ENCODE results near the gene CSMD2.

CSMD2 gene

DNA sequence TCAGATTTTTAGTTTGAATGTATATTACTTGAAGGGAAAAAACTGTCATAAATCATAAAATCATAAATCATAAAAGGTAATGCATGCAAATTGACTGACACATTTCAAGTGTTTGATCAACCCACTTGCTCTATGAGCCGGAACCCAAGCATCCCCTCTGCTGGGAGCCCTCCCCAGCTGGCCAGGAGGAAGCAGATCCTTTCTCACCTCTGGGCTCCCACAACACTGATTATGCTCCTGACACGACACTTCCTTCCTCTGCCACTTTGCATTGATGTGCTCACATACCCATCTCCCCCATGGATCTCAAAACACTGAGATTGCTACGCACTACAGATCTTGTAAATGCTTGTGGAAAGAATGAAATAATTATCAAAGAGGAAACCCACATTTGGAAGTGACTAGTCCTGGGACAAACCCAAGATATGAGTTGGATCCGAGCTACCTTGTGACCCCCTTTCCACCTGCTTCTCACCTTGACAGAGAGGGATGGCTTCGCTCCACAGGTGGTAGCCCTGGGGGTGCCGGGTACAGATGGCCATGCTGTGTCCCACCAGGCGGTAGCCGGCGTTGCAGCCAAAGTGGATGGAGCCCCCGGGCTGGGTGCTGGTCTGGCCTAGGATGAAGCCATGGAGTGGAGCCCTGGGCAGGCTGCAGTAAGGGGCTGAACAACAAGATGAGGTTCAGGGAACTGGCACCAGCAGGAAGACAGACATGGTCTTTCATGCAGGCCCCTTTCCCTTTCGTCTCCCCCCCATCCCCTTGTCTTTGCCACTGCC is 588.0 kb downstream of the CSMD2 start:
- no peak for DNase-seq (ENCODE audit: low spot score)
- Histone ChIP-seq H3K27ac (no peak overlapping the region), H3K4me3 (no peak overlapping the region)
- TF ChIP-seq, protein P1, sequence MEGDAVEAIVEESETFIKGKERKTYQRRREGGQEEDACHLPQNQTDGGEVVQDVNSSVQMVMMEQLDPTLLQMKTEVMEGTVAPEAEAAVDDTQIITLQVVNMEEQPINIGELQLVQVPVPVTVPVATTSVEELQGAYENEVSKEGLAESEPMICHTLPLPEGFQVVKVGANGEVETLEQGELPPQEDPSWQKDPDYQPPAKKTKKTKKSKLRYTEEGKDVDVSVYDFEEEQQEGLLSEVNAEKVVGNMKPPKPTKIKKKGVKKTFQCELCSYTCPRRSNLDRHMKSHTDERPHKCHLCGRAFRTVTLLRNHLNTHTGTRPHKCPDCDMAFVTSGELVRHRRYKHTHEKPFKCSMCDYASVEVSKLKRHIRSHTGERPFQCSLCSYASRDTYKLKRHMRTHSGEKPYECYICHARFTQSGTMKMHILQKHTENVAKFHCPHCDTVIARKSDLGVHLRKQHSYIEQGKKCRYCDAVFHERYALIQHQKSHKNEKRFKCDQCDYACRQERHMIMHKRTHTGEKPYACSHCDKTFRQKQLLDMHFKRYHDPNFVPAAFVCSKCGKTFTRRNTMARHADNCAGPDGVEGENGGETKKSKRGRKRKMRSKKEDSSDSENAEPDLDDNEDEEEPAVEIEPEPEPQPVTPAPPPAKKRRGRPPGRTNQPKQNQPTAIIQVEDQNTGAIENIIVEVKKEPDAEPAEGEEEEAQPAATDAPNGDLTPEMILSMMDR (IDR thresholded peaks at IDR 0.05), result no peak

- DNase-seq (ENCODE audit: low spot score), result no peak
- Histone ChIP-seq H3K4me3 (peak overlapping the region; percentile 34), H3K27ac (peak overlapping the region; percentile 60 to 87)
- TF ChIP-seq, protein P1 (IDR thresholded peaks at IDR 0.05), result no peak
These were observed 589.6 kb downstream of the CSMD2 start for GRCh38 chr1:33575324-33575879.

GRCh38 chr1:33573661-33574060 is 591.4 kb downstream of the CSMD2 start:
- no peak overlapping the region for H3K4me3 ChIP-seq
- TF ChIP-seq, protein P1 (IDR thresholded peaks at IDR 0.05), result no peak
- DNase-seq (ENCODE audit: low spot score), result no peak
- H3K27ac ChIP-seq, result no peak overlapping the region

DNA sequence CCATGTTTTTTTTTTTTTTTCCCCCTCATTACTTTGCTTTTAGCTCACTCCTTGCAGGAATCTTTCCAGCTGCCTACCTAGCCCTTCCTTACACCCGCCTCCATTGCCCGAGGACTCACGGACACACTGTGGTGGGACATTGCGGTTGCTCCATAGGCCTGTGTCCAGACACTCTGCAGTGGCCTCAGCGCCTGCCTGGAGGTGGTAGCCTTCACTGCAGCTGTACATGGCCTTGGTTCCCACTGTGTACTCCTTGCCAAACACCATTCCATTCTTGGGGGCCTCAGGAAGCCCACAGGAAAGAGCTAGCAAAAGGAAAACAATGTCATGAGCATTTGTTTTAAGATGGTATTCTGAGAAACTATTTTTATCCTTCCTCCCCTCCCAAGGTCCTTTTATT is 592.6 kb downstream of the CSMD2 start:
- no peak overlapping the region for H3K27ac ChIP-seq
- no peak for DNase-seq (ENCODE audit: low spot score)
- TF ChIP-seq, protein P1 (IDR thresholded peaks at IDR 0.05), result no peak
- no peak overlapping the region for H3K4me3 ChIP-seq

GRCh38 chr1:33569331-33569730 is 595.7 kb downstream of the CSMD2 start:
- DNase-seq (ENCODE audit: low spot score), result no peak
- TF ChIP-seq, protein P1 (IDR thresholded peaks at IDR 0.05), result no peak
- Histone ChIP-seq H3K4me3 (no peak overlapping the region), H3K27ac (no peak overlapping the region)

- H3K4me3 ChIP-seq, result no peak overlapping the region
- TF ChIP-seq, protein P1 (IDR thresholded peaks at IDR 0.05), result no peak
- no peak for DNase-seq (ENCODE audit: low spot score)
- H3K27ac ChIP-seq, result peak overlapping the region; percentile 33 to 46
These were observed 601.3 kb downstream of the CSMD2 start for GRCh38 chr1:33563699-33564098.

DNA sequence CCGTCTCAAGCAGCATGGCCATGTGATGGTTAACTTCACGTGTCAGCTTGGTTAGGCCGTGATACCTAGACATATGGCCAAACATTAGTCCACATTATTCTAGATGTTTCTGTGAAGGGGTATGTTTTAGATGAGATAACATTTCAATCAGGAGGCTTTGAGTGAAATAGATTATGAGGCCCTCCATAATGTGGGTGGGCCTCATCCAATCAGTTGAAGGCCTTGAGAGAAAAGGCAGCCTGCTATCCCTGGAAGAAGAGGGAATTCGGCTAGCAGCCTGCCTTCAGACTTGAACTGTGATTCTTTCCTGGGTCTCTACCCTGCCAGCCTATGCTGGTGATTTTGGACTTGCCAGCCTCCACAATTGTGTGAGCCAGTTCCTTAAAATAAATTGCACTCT is 602.5 kb downstream of the CSMD2 start:
- TF ChIP-seq, protein P1 (IDR thresholded peaks at IDR 0.05), result no peak
- Histone ChIP-seq H3K27ac (no peak overlapping the region), H3K4me3 (no peak overlapping the region)
- no peak for DNase-seq (ENCODE audit: low spot score)

Data from coronary artery (tissue), 2 donors.